K562 (cell line): Measurements from ENCODE around the gene MPV17L2. TPM values are rescaled to one million over a fixed set of nuclear protein-coding genes. Genes with fewer than 3 reads are reported as not detected.

Experiments
- CCNT2 ChIP-seq: IDR thresholded peaks from 2 replicates; pipeline ENCODE4 v1.6.1; 2011; ENCODE audit warnings: borderline replicate concordance, low read depth, mild to moderate bottlenecking, moderate library complexity, mixed read lengths, low read length; ENCODE audit not compliant: insufficient read length; ENCODE audit errors: extremely low read depth
- ELK1 ChIP-seq: sonication (generic); formaldehyde crosslinking; IDR thresholded peaks from 2 replicates; pipeline ENCODE4 v1.8.1; 2022; ENCODE audit warnings: missing genetic modification reagents
- IRF1 ChIP-seq: sonication (generic); formaldehyde crosslinking; IDR thresholded peaks from 2 replicates; pipeline ENCODE4 v1.8.0; 2022; ENCODE audit warnings: missing genetic modification reagents, mild to moderate bottlenecking, borderline replicate concordance
- MCM7 ChIP-seq, 2 experiments: fragments of 450-650 bp; IDR thresholded peaks; 2 replicates each; pipeline ENCODE4 v1.6.1; 2016 to 2018
- NFIC ChIP-seq: fragments of 450-650 bp; IDR thresholded peaks from 2 replicates; pipeline ENCODE4 v1.6.1; 2017; ENCODE audit warnings: mild to moderate bottlenecking, inconsistent platforms
- PHF8 ChIP-seq: fragments of 200-600 bp; sonication (generic); IDR thresholded peaks from 2 replicates; pipeline ENCODE4 v1.6.1; 2012; ENCODE audit warnings: mixed run types, mild to moderate bottlenecking, inconsistent platforms, low read length, moderate library complexity, borderline replicate concordance
- POLR2G ChIP-seq: fragments of 200-400 bp; formaldehyde crosslinking; IDR thresholded peaks from 2 replicates; pipeline ENCODE4 v1.6.1; 2017; ENCODE audit warnings: low read depth, mild to moderate bottlenecking, antibody characterized with exemption, low read length, moderate library complexity
- RBM17 ChIP-seq: fragments of 200-400 bp; formaldehyde crosslinking; IDR thresholded peaks from 2 replicates; pipeline ENCODE4 v1.6.1; 2017; ENCODE audit warnings: low read depth, mild to moderate bottlenecking, low read length, borderline replicate concordance
- SAFB ChIP-seq: fragments of 200-400 bp; formaldehyde crosslinking; IDR thresholded peaks from 2 replicates; pipeline ENCODE4 v1.6.1; 2017; ENCODE audit warnings: low read depth, low read length, borderline replicate concordance
- SAP30 ChIP-seq: fragments of 200-600 bp; sonication (generic); IDR thresholded peaks from 2 replicates; pipeline ENCODE4 v1.6.1; 2012; ENCODE audit warnings: borderline replicate concordance, low read depth, mild to moderate bottlenecking, moderate library complexity, low read length, control low read depth, inconsistent platforms; ENCODE audit not compliant: insufficient read depth, poor library complexity, severe bottlenecking
- ZBTB49 ChIP-seq: sonication (generic); formaldehyde crosslinking; IDR thresholded peaks from 2 replicates; pipeline ENCODE4 v1.8.0; 2022; ENCODE audit warnings: missing genetic modification reagents, mild to moderate bottlenecking, borderline replicate concordance
- ZNF197 ChIP-seq: fragments of 200-800 bp; sonication (Bioruptor generic); IDR thresholded peaks from 2 replicates; pipeline ENCODE4 v1.6.1; 2016; ENCODE audit warnings: low read depth, missing genetic modification characterization, missing compliant biosample characterization
- ZNF274 ChIP-seq: IDR thresholded peaks from 2 replicates; pipeline ENCODE4 v1.6.1; 2011; ENCODE audit warnings: low read depth, mild to moderate bottlenecking, low read length, moderate library complexity, borderline replicate concordance
- ZNF324 ChIP-seq: fragments of 250-450 bp; sonication (Bioruptor Pico); IDR thresholded peaks from 2 replicates; pipeline ENCODE4 v1.4.0; 2020; ENCODE audit warnings: mild to moderate bottlenecking
- ZNF384 ChIP-seq: IDR thresholded peaks from 2 replicates; pipeline ENCODE4 v1.6.1; 2012; ENCODE audit warnings: low read depth, low read length, improper control_type of control experiment
- ZNF583 ChIP-seq: fragments of 250-450 bp; sonication (Bioruptor Pico); IDR thresholded peaks from 2 replicates; pipeline ENCODE4 v1.4.0; 2020
- polyA plus RNA-seq, 8 experiments: library from polyadenylated mRNA; depleted of rRNA in 4 of 8; stranded (reverse) in 5 of 8; unstranded in 3 of 8; fragments of >200 nt; fragmentation: Nextera tagmentation in 2 of 8; fragmentation: Illumina TruSeq in 1 of 8; extraction: Ambion mirVana in 2 of 8; extraction: Trizol in 1 of 8; gene quantifications; 2 replicates each; pipeline versions ENCODE4 v1.2.1 to v1.2.3, GENCODE V29; 2011 to 2014; ENCODE audit warnings: inconsistent platforms in 1 of 8, missing spikeins in 1 of 8
- total RNA-seq, 7 experiments: library from RNA; depleted of rRNA in 6 of 7; stranded (reverse); fragments of >200 nt in 6 of 7; fragmentation: Illumina TruSeq in 2 of 7; extraction: Trizol in 2 of 7; gene quantifications; 2 replicates each; pipeline versions ENCODE4 v1.2.1 to v1.2.3, GENCODE V29; 2011 to 2021; ENCODE audit warnings: low replicate concordance in 1 of 7
- TF ChIP-seq, protein P1 (sequence below): fragments of 250-450 bp; sonication (Bioruptor Pico); IDR thresholded peaks from 2 replicates; pipeline ENCODE4 v1.8.0; 2021; ENCODE audit warnings: moderate library complexity, mild to moderate bottlenecking, inconsistent platforms
- TF ChIP-seq, protein P2 (sequence below): IDR thresholded peaks from 2 replicates; pipeline ENCODE4 v1.6.1; 2012; ENCODE audit warnings: low read depth, low read length, improper control_type of control experiment, borderline replicate concordance

MPV17L2 gene
- total and polyA plus RNA-seq, 9 of the 15 experiments (the other 6 are each of a cell fraction or from before 2014, with no cell fraction given): 10.6 to 60.2 (median 28.5) TPM

- TF ChIP-seq NFIC (peak; percentile 31; the same call in 1 of the 2 replicates), ZNF384 (no peak), ZNF274 (no peak), MCM7 (IDR thresholded peaks at IDR 0.05) (no peak), PHF8 (peak; percentile 67; the same call in 1 of the 2 replicates), ZNF197 (no peak), ZBTB49 (CRISPR knock-in tag) (no peak), ZNF583 (CRISPR knock-in tag) (no peak), ZNF324 (CRISPR knock-in tag) (no peak), ELK1 (CRISPR knock-in tag) (no peak), POLR2G (peak; percentile 70), SAP30 (no peak), IRF1 (CRISPR knock-in tag) (no peak), CCNT2 (peak; percentile 66), SAFB (no peak), RBM17 (no peak)
- TF ChIP-seq, protein P1, sequence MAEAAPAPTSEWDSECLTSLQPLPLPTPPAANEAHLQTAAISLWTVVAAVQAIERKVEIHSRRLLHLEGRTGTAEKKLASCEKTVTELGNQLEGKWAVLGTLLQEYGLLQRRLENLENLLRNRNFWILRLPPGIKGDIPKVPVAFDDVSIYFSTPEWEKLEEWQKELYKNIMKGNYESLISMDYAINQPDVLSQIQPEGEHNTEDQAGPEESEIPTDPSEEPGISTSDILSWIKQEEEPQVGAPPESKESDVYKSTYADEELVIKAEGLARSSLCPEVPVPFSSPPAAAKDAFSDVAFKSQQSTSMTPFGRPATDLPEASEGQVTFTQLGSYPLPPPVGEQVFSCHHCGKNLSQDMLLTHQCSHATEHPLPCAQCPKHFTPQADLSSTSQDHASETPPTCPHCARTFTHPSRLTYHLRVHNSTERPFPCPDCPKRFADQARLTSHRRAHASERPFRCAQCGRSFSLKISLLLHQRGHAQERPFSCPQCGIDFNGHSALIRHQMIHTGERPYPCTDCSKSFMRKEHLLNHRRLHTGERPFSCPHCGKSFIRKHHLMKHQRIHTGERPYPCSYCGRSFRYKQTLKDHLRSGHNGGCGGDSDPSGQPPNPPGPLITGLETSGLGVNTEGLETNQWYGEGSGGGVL: no peak
- TF ChIP-seq, protein P2, sequence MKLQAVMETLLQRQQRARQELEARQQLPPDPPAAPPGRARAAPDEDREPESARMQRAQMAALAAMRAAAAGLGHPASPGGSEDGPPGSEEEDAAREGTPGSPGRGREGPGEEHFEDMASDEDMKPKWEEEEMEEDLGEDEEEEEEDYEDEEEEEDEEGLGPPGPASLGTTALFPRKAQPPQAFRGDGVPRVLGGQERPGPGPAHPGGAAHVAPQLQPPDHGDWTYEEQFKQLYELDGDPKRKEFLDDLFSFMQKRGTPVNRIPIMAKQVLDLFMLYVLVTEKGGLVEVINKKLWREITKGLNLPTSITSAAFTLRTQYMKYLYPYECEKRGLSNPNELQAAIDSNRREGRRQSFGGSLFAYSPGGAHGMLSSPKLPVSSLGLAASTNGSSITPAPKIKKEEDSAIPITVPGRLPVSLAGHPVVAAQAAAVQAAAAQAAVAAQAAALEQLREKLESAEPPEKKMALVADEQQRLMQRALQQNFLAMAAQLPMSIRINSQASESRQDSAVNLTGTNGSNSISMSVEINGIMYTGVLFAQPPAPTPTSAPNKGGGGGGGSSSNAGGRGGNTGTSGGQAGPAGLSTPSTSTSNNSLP: no peak
Measured at GRCh38 chr19:18160971-18161635, 31.9 kb upstream of the MPV17L2 start (continued).
